SK-N-SH (cell line): ENCODE results near the gene PPP5C. TPM values are rescaled to one million over a fixed set of nuclear protein-coding genes. Genes with fewer than 3 reads are reported as not detected.
"Not testable (repeated sequence)": the region's sequence is repeated elsewhere in the genome, so short reads cannot be mapped to it uniquely, and the experiment has no call there.

Experiments
- CTCF ChIA-PET: fragments of 300-600, 350-600 bp; formaldehyde crosslinking; extraction: SDS; loops from one replicate; lab custom pipeline; 2021; lab: Yijun Ruan, JAX
- POLR2A ChIA-PET: fragments of 350-600 bp; sonication (Branson Sonifier 250); formaldehyde crosslinking; extraction: SDS; loops from one replicate; lab custom pipeline; 2020; ENCODE audit warnings: antibody characterized with exemption, inconsistent platforms; lab: Yijun Ruan, JAX
- DNase-seq: peaks from one replicate; pipeline ENCODE4 v3.0.0; 2012
- H2AFZ ChIP-seq: fragments of 200-600 bp; sonication (generic); 2 replicates; pipeline ENCODE4 v1.8.1; 2016; ENCODE audit warnings: antibody characterized with exemption, mild to moderate bottlenecking, low read depth
- H3F3A ChIP-seq: fragments of 200-600 bp; sonication (generic); replicated peaks from 2 replicates; pipeline ENCODE3; 2016; ENCODE audit warnings: antibody characterized with exemption, mild to moderate bottlenecking; ENCODE audit not compliant: insufficient read depth
- H3K27ac ChIP-seq, 2 experiments: fragments of 200-500 bp in 1 of 2; fragments of 200-600 bp in 1 of 2; sonication (Bioruptor generic) in 1 of 2; sonication (generic), shearing (Covaris generic) in 1 of 2; 2 replicates each; pipeline versions ENCODE4 v1.5.1 to v1.6.1; 2014 to 2016; ENCODE audit warnings: low read depth in 2 of 2, inconsistent platforms in 1 of 2, low read length in 1 of 2, mild to moderate bottlenecking in 1 of 2, mixed read lengths in 1 of 2
- H3K27me3 ChIP-seq: fragments of 200-600 bp; sonication (generic), shearing (Covaris generic); 2 replicates; pipeline ENCODE4 v1.6.1; 2016; ENCODE audit warnings: mixed run types; ENCODE audit not compliant: insufficient read depth
- H3K36me3 ChIP-seq, 2 experiments: fragments of 200-500 bp in 1 of 2; fragments of 200-600 bp in 1 of 2; sonication (Bioruptor generic) in 1 of 2; sonication (generic) in 1 of 2; replicated peaks in 1 of 2; 2 replicates each; pipeline versions ENCODE3 to v1.5.1; 2014 to 2016; ENCODE audit warnings: low read length in 1 of 2, mild to moderate bottlenecking in 1 of 2; ENCODE audit not compliant: insufficient read depth in 2 of 2, control insufficient read depth in 1 of 2
- H3K4me1 ChIP-seq, 2 experiments: fragments of 200-500 bp in 1 of 2; fragments of 200-600 bp in 1 of 2; sonication (Bioruptor generic) in 1 of 2; sonication (generic), shearing (Covaris generic) in 1 of 2; 2 replicates each; pipeline versions ENCODE4 v1.5.1 to v1.6.1; 2014 to 2016; ENCODE audit warnings: low read depth in 1 of 2, low read length in 1 of 2, mixed run types in 1 of 2; ENCODE audit not compliant: insufficient read depth in 2 of 2, control insufficient read depth in 1 of 2
- H3K4me2 ChIP-seq: fragments of 200-600 bp; sonication (generic), shearing (Covaris generic); 2 replicates; pipeline ENCODE4 v1.6.1; 2017; ENCODE audit warnings: mixed run types
- H3K4me3 ChIP-seq, 2 experiments: fragments of 200-500 bp in 1 of 2; fragments of 200-600 bp in 1 of 2; sonication (Bioruptor generic) in 1 of 2; sonication (generic), shearing (Covaris generic) in 1 of 2; 2 replicates each; pipeline versions ENCODE4 v1.5.1 to v1.8.1; 2014 to 2016; ENCODE audit warnings: low read depth in 2 of 2, inconsistent platforms in 1 of 2, low read length in 1 of 2, mild to moderate bottlenecking in 1 of 2, mixed read lengths in 1 of 2, moderate library complexity in 1 of 2
- H3K79me2 ChIP-seq: fragments of 200-600 bp; sonication (generic); 2 replicates; pipeline ENCODE4 v1.8.1; 2017; ENCODE audit warnings: mild to moderate bottlenecking; ENCODE audit not compliant: insufficient read depth
- H3K9ac ChIP-seq: fragments of 200-600 bp; sonication (generic); 2 replicates; pipeline ENCODE4 v1.6.1; 2017; ENCODE audit warnings: mixed run types
- H3K9me2 ChIP-seq: fragments of 200-600 bp; sonication (generic); 2 replicates; pipeline ENCODE4 v1.6.1; 2017; ENCODE audit warnings: mixed run types
- H3K9me3 ChIP-seq: fragments of 200-600 bp; sonication (generic); 2 replicates; pipeline ENCODE4 v1.6.1; 2017; ENCODE audit warnings: mixed run types, mild to moderate bottlenecking, moderate library complexity
- H4K20me1 ChIP-seq: fragments of 200-600 bp; sonication (generic); 2 replicates; pipeline ENCODE4 v1.6.1; 2017; ENCODE audit warnings: mild to moderate bottlenecking, mixed run types; ENCODE audit not compliant: insufficient read depth
- EZH2phosphoT487 ChIP-seq: fragments of 200-600 bp; sonication (generic); IDR thresholded peaks from 2 replicates; pipeline ENCODE4 v1.6.1; 2017; ENCODE audit warnings: low read depth, mixed run types, mild to moderate bottlenecking, antibody characterized with exemption, moderate library complexity, borderline replicate concordance
- FOXM1 ChIP-seq: IDR thresholded peaks from 2 replicates; pipeline ENCODE4 v1.4.0; 2012; ENCODE audit warnings: low read depth, mild to moderate bottlenecking
- IRF3 ChIP-seq: fragments of 150-350 bp; IDR thresholded peaks from 2 replicates; pipeline ENCODE4 v1.6.1; 2016; ENCODE audit warnings: mild to moderate bottlenecking, low read depth, low read length
- MXI1 ChIP-seq: IDR thresholded peaks from 2 replicates; pipeline ENCODE4 v1.6.1; 2012; ENCODE audit warnings: mild to moderate bottlenecking, low read depth, low read length, improper control_type of control experiment
- NFIC ChIP-seq: IDR thresholded peaks from 2 replicates; pipeline ENCODE4 v1.4.0; 2012; ENCODE audit warnings: borderline replicate concordance
- RFX5 ChIP-seq: IDR thresholded peaks from 2 replicates; pipeline ENCODE4 v1.6.1; 2012; ENCODE audit warnings: mild to moderate bottlenecking, improper control_type of control experiment, low read length
- SIN3A ChIP-seq: IDR thresholded peaks from 2 replicates; pipeline ENCODE4 v1.6.1; 2012; ENCODE audit warnings: low read depth, mild to moderate bottlenecking, low read length, moderate library complexity, borderline replicate concordance
- SMC3 ChIP-seq: IDR thresholded peaks from 2 replicates; pipeline ENCODE4 v1.6.1; 2012; ENCODE audit warnings: low read depth, low read length, improper control_type of control experiment
- TEAD4 ChIP-seq: IDR thresholded peaks from 2 replicates; pipeline ENCODE4 v1.4.0; 2012; ENCODE audit warnings: mild to moderate bottlenecking, borderline replicate concordance; ENCODE audit not compliant: insufficient read depth
- YY1 ChIP-seq: IDR thresholded peaks from 2 replicates; pipeline ENCODE4 v1.4.0; 2012; ENCODE audit warnings: low read depth, mild to moderate bottlenecking
- ZBTB33 ChIP-seq: IDR thresholded peaks from 2 replicates; pipeline ENCODE4 v1.4.0; 2012; ENCODE audit warnings: low read depth, borderline replicate concordance
- WGBS: methylation state at CpG from one replicate; pipeline ENCODE4 v1.1.6; 2017; ENCODE audit warnings: low lambda C conversion rate; 5-methylcytosine and 5-hydroxymethylcytosine counted together
- polyA plus RNA-seq, 3 experiments: library from polyadenylated mRNA; depleted of rRNA; stranded (reverse); fragments of >200 nt; gene quantifications; 2 replicates each; pipeline ENCODE4 v1.2.3, GENCODE V29; 2012

PPP5C gene
- polyA plus RNA-seq, 1 of the 3 experiments (the other 2 are of a cell fraction): 162 TPM

- POLR2A ChIA-PET: no interaction called here
- no peaks in the 10 kb centered on the region for H3K27me3 ChIP-seq
- no peak for DNase-seq
- no peak overlapping the region for H3K9ac ChIP-seq
- WGBS: 78% methylated on average over 10 of the region's 10 CpGs
- peaks cover 0 to 13% of the 10 kb centered on the region in 2 experiments; a peak in 1 of 4 replicates for H3K4me1 ChIP-seq
- H3K36me3 ChIP-seq: no peaks in the 10 kb centered on the region
- H4K20me1 ChIP-seq: no peaks in the 10 kb centered on the region
- H3K9me2 ChIP-seq: no peaks in the 10 kb centered on the region
- no peaks in the 10 kb centered on the region for H3F3A ChIP-seq
- H3K27ac ChIP-seq: no peak overlapping the region
- H3K4me2 ChIP-seq: no peak overlapping the region
- CTCF ChIA-PET: interaction anchor here (1.1 kb wide), 1 partner anchor 36 kb away, joined by 3 read pairs; no protein-coding TSS in a partner anchor
- TF ChIP-seq NFIC (no peak), RFX5 (no peak), ZBTB33 (no peak), FOXM1 (no peak), MXI1 (no peak), EZH2phosphoT487 (no peak), SIN3A (no peak), IRF3 (no peak), YY1 (no peak), TEAD4 (no peak), SMC3 (no peak)
- H3K9me3 ChIP-seq: no peaks in the 10 kb centered on the region
- no peak overlapping the region for H3K4me3 ChIP-seq
- no peak overlapping the region for H2AFZ ChIP-seq
- H3K79me2 ChIP-seq: no peaks in the 10 kb centered on the region
Observed at GRCh38 chr19:46431824-46432223, 84.9 kb downstream of the PPP5C start.

- not testable (repeated sequence) for DNase-seq
- CTCF ChIA-PET: interaction anchor here (1.3 kb wide), 1 partner anchor 82 kb away, joined by 3 read pairs; no protein-coding TSS in a partner anchor
Observed at GRCh38 chr19:46433470-46433869, 86.6 kb downstream of the PPP5C start.

More at GRCh38 chr19:46433470-46433869, 86.6 kb downstream of the PPP5C start:
- H3K9me2 ChIP-seq, H3K27me3 ChIP-seq, H3K4me3 ChIP-seq, H3K4me2 ChIP-seq, H4K20me1 ChIP-seq, POLR2A ChIA-PET, H3F3A ChIP-seq, H3K9me3 ChIP-seq, H3K36me3 ChIP-seq, H2AFZ ChIP-seq, H3K4me1 ChIP-seq, H3K9ac ChIP-seq, H3K27ac ChIP-seq, H3K79me2 ChIP-seq: not testable (repeated sequence)
- 42% methylated on average over 7 of the region's 7 CpGs for WGBS
